Limb (tissue), 2 donors: ENCODE data around the gene PRPH.
"Not testable (repeated sequence)": the region's sequence is repeated elsewhere in the genome, so short reads cannot be mapped to it uniquely, and the experiment has no call there.

Experiments
- DNase-seq, 2 donors: peaks; one replicate each; pipeline ENCODE4 v3.0.0-alpha.2; 2016; ENCODE audit errors: extremely low spot score in 2 of 2

Gene PRPH

DNA sequence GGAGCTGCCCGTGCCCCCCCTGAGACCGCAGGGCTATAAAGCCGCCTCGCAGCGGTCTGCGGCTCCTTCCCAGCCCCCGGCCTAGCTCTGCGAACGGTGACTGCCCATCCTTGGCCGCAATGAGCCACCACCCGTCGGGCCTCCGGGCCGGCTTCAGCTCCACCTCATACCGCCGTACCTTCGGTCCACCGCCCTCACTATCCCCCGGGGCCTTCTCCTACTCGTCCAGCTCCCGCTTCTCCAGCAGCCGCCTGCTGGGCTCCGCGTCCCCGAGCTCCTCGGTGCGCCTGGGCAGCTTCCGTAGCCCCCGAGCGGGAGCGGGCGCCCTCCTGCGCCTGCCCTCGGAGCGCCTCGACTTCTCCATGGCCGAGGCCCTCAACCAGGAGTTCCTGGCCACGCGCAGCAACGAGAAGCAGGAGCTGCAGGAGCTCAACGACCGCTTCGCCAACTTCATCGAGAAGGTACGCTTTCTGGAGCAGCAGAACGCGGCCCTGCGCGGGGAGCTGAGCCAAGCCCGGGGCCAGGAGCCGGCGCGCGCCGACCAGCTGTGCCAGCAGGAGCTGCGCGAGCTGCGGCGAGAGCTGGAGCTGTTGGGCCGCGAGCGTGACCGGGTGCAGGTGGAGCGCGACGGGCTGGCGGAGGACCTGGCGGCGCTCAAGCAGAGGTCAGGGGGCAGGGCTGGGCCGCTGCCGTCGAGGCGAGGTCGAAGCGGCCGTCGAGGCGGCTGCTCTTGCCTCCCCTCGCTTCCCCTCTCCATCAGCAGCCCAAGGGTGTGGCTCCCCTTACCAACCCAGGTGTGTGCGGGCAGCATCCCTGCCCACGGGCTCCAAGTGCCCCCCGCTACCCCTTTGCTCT is at the start of gene PRPH:
Gene PRPH (plus strand): TSS at position 66 of the 855 bp plus-strand sequence. CDS start 54 bp downstream, at position 120.
- peak in 1 of 2 donors; percentile 58 for DNase-seq

DNA sequence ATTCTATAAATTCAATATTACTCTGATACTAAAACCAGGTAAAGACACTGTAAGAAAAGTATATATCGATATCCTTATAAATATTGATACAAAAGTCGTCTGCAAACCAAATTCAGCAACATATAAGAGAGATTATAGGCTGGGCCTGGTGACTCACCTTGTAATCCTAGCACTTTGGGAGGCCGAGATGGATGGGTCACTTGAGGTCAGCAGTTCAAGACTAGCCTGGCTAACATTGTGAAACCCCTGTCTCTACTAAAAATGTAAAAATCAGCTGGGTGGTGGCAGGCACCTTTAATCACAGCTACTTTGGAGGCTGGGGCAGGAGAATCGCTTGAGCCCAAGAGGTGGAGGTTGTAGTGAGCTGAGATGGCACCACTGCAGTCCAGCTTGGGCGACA is 43.6 kb upstream of the PRPH start:
- DNase-seq, result no peak

DNA sequence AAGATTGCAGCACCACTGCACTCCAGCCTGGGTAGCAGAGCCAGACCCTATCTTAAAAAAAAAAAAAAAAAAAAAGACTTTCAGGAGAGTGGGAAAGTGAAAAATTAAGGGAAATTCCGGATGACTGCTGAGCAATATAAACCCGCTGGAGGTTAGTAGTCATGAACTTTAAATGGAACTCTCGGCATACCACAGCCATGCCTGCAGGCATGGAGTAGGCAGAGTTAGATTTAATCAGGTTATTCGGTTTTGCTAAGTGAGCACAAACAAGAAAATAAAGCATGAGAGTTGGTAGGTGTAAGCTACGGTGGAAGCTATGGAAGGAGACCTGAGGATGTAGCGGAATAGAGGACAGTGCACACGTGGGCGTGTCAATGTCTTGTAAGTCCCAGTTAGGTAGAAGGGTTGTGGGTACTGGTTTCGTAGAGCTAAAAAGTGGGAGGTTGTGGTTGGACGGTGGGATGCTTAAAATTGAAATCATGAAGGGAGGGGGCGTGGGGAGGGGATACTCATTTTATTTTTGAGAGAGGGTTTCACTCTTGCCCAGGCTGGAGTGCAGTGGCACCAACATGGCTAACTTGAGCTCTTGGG is 41.8 kb upstream of the PRPH start:
- DNase-seq, result no peak

DNA sequence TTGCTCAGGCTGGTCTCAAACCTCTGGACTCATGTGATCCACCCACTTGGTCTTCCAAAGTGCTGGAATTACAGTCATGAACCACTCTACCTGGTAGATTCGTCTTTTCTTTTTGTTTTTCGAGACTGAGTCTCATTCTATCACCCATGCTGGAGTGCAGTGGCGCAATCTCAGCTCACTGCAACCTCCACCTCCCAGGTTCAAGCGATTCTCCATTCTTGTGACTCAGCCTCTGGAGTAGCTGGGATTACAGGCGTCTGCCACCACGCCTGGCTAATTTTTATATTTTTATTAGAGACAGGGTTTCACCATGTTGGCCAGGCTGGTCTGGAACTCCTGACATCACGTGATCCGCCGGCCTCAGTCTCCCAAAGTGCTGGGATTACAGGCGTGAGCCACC is 39.5 kb upstream of the PRPH start:
- DNase-seq, result not testable (repeated sequence)

DNA sequence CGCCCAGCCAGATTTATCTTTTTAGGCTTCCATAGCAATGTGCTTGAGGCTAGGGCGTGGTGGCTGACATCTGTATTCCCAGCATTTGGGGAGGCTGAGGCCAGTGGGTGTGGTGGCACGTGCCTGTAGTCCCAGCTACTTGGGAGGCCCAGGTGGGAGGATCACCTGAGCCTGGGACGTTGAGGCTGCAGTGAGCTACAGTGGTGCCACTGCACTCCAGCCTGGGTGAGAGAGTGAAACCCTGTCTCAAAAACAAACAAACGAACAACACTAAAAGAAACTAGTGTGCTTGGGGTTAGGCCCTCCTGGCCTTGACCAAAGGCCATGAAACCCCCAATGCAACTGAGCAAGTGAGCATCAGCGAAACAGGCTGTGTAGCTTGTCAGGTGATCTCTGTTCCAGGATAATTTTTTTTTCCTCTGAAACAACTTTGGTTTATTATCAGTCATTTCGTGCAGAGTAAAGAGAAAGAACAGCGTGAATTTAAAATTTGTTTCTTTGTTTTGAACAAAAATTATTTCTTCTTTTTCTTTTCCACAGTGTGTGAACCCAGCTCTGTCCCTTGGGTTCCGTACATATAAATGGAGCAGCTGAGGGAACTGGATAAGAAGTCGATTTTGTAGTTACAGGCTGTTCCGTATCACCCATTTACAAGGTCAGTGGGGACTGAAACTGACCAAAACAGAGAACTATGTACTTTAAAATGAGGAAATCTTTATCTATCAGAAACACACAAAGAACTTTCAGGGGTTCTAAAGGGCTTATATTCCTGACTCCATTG is 38.9 kb upstream of the PRPH start:
- no peak for DNase-seq

DNA sequence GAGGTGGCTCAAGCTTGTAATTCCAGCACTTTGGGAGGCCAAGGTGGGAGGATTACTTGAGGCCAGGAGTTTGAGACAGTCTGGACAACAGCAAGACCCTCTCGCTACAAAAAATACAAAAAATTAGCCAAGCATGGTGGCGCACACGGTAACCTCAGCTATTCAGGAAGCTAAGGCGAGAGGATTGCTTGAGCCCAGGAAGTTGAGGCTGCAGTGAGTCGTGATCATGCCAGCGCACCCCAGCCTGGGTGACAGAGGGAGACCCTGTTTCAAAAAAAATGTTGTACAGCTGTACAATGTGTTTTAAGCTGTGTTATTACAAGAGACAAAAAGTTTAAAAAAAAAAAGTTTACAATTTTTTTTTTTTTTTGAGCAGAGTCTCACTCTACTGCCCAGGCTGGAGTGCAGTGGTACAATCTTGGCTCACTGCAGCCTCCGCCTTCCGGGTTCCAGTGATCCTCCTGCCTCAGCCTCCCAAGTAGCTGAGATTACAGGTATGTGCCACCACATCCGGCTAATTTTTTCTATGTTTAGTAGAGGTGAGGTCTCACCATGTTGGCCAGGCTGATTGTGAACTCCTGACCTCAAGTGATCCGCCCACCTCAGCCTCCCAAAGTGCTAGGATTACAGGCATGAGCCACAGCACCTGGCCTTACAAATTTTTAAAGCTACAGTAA is 37.3 kb upstream of the PRPH start:
- DNase-seq, result not testable (repeated sequence)

- no peak for DNase-seq
Measured at GRCh38 chr12:49259452-49259851, 35.5 kb upstream of the PRPH start.

GRCh38 chr12:49260166-49260565 is 34.8 kb upstream of the PRPH start:
- no peak for DNase-seq

GRCh38 chr12:49260571-49261363 is 34.2 kb upstream of the PRPH start:
- no peak for DNase-seq

GRCh38 chr12:49261721-49262120 is 33.2 kb upstream of the PRPH start:
- no peak for DNase-seq

- DNase-seq, result no peak
Measured at GRCh38 chr12:49263400-49263763, 31.6 kb upstream of the PRPH start.

- no peak for DNase-seq
Measured at GRCh38 chr12:49264466-49264872, 30.5 kb upstream of the PRPH start.

DNA sequence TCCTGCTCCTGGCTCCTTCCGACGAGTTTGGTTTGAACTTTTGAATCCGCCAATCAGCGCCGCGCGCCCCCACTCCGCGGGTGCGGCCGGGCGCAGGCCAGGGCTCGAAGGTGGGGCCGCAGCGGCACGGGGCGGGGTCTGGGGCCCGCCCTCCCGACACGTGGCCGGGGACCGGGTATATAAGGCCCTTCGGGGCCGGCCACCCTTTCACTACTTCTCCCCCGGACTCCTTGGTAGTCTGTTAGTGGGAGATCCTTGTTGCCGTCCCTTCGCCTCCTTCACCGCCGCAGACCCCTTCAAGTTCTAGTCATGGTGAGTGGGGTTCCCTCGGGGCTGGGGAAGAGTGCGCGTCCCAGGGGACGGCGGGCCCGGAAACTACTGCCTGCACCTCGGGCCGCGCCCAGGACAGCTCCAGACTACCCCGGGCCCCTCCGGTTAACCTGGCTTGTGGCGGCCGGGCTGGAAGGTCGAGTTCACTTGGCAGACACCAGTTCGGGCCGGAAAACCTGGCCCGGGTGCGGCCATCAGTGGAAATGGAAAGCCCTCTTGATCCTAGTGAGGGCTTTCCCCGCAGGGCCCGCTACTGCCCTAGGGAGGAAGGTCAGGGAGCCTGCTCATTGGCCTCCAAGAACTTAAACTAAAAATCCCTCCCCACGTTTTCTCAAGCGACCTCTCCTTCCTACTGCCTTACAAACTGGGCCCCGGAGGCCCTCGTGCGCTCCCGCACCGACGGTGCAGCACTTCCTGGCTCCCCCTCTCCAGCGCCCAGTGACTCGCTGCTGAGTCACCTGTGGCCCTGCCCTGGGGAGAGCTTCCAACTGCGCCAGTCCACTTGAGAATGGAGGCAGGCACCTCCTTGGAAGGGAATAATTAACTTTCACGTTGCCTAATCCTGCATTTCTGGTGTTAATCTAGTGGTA is 29.8 kb upstream of the PRPH start, which contains the start of gene TUBA1C:
Gene TUBA1C (plus strand): TSS at position 210 of the 920 bp plus-strand sequence. CDS start 100 bp downstream, at position 310.
- peak; percentile 87 to 91 for DNase-seq

DNA sequence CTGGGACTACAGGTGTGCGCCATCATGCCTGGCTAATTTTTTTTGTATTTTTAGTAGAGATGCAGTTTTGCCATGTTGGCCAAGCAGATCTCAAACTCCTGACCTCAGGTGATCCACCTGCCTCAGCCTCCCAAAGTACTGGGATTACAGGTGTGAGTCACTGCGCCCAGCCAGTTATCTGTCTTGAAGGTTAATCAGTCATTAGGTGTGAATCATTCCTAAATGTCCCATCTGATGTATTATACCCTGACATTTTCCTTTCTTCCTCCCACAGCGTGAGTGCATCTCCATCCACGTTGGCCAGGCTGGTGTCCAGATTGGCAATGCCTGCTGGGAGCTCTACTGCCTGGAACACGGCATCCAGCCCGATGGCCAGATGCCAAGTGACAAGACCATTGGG is 25.8 kb upstream of the PRPH start:
- DNase-seq, result not testable (repeated sequence)

- DNase-seq, result no peak
Measured at GRCh38 chr12:49272790-49273725, 21.9 kb upstream of the PRPH start.

GRCh38 chr12:49273726-49274395 is 21.1 kb upstream of the PRPH start:
- no peak for DNase-seq

GRCh38 chr12:49274396-49275069 is 20.4 kb upstream of the PRPH start:
- DNase-seq, result no peak
